GM19395 (cell line): Measurements from ENCODE around the gene RAC3.

Source experiments
- ATAC-seq: cut with Tn5 transposase; IDR thresholded peaks from one replicate; pipeline ENCODE4 v1.9.1; 2021; ENCODE audit warnings: mild to moderate bottlenecking, moderate library complexity; ENCODE audit not compliant: unreplicated experiment

Gene RAC3

DNA sequence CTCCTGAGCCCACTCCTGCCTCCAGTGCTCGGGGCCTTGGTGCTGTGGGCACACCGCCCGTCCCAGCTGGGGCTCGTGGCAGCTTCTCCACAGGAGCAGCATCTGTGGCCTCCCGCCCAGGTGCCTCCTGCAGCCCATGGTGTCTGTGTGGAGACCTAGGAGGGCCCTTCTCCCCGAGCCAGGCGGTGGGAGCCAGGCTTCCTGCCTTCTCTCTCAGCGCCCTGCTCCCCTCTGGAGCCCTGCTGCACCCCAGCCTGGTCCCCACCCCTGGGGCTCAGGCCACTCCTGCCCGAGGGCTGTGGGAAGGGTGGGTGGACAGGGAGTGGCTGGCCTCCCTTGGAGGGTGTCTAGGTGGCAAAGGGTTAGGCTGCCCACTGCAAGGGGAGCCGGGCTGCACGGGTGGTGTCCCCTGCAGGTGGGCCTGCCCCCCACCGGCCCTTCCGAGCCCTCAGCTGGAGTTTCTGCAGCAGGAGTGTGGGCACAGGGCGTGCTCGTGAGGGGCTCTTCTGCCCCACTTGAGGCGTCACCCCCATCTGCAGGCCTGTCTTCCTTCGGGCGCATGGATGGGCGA, 19.8 kb upstream of the RAC3 start:
- no peak for ATAC-seq

- ATAC-seq, result no peak
These were observed 19.2 kb upstream of the RAC3 start for GRCh38 chr17:82012261-82012639.

DNA sequence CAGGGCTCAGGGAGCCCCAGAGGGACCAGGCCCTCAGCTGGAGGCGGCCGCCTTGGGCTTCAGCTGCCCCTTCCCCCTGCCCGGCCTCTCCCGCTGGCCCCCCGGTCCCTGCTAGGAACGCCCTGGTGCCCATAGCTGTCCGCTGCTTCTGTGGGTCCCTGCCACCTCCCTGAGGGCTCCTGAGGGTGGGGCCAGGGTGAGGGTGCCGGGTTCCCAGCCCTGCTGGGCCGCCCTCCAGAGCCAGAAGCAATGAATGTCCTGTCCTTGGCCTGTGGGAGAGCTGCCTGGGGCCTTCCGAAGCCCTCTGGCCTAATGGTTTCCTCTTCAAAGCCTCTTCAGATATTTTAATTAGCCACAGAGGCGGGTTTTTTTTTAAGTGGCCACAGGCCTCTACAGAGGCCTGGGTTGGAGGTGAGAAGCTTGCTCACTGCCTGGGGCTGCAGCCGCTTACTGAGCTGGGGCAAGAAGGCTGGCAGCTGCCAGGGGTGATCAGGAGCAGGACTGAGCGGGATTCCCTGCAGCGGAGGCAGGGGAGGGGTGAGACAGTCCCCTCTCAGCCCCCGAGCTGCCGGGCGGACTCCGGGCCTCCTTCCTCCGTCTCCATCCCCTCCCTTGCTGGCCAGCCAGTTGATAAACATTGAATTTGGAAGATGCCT, 18.7 kb upstream of the RAC3 start:
- no peak for ATAC-seq

DNA sequence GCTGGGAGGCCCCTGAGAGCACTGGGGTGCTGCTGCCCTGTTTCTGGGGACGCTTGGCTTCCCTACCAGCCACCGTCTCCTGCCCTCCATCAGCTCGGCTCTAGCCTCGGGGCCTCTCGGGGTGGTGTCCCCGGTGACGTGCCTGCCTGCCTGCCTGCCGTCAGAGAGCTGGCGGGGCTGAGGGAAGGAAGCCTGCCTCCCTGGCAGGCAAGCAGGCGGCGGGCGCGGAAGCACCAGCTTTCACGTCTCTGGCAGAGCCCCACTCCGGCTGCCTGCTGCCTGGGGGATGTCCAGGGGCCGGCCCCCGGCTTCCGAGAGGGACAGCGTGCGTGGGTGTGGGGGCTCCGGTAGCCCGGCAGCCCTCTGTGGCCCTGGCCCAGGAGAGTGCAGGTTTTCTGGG, 18.1 kb upstream of the RAC3 start:
- no peak for ATAC-seq

DNA sequence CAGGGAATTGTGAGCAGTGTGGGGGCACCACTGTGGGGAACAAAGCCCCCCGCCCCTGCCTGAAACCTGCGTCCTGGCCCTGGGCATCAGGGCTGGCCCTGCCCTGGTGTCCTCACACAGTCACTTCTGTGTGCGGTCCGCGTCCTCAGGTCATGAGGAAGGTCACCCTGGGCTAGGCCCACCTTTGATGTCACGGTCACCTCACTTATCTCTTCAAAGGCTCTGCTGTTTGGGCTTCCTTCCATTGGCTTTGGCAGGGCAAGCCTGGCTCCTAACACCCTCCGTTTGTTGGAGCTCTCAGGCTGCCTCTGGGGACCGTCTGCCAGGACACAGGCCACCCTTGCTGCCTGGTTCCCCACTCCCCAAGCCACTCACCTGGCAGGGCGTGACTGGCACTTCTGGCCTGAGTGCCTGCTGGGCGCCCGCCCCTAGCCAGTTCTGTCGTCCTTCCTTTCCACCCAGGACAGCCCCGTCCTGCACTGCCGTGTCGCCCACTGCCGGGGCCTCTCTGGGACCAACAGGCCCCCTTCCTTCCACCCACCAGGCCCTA, 17.6 kb upstream of the RAC3 start:
- no peak for ATAC-seq

- no peak for ATAC-seq
These were observed 17.0 kb upstream of the RAC3 start for GRCh38 chr17:82014432-82014831.

DNA sequence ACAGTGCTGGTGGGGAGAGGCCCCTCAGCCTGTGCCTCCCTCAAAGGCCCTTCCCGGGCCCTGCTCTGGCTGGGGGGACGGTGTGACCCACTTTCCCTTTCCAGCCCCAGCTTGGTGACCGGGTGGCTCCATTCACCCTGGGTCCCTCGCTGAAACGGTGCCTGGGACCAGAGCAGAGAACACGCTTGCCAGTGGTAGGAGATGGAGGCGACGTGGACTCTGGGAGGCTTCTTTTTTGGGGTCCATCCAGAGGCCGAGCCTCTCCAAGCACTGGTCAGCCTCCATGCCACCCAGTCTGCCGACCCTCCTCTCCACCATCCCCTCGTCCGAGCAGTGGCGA, 16.5 kb upstream of the RAC3 start:
- ATAC-seq, result no peak

- ATAC-seq, result no peak
These were observed 16.0 kb upstream of the RAC3 start for GRCh38 chr17:82015311-82015971.

- no peak for ATAC-seq
These were observed 15.2 kb upstream of the RAC3 start for GRCh38 chr17:82016061-82016874.

- no peak for ATAC-seq
These were observed 14.5 kb upstream of the RAC3 start for GRCh38 chr17:82016875-82017459.

GRCh38 chr17:82017612-82018151, 13.8 kb upstream of the RAC3 start:
- no peak for ATAC-seq

- no peak for ATAC-seq
These were observed 13.1 kb upstream of the RAC3 start for GRCh38 chr17:82018152-82018988.

DNA sequence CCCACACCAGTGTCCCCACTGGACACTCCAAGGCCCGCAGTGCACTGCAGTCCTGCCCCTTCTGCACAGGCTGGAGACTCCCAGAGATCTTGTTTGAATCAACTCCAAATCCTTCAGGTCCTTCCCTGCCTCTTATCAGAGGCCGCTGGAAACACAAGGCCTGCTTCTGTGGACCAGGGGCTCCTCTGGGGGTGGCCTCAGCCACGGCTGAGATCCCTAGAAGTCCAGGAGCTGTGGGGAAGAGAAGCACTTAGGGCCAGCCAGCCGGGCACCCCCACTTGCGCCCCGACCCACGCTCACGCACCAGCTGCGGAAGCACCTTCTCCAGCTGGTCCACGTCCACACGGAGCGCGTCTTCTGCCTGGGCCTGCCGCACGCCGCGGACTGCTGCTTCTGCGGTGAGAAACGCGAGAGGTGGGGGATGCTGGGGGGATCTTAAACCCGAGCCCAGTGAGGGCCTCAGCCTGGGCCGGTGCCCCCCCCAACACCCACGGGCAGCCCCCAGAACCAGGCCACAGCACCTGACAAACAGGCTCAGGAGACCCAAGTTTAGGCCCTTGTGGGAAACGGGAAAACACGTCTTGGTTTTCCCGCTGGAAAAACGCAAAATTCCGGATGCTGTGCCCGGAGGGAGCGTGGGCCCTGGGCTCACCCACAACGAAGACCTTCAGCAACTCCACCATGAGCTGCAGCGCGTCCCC, 12.3 kb upstream of the RAC3 start:
- ATAC-seq, result no peak

DNA sequence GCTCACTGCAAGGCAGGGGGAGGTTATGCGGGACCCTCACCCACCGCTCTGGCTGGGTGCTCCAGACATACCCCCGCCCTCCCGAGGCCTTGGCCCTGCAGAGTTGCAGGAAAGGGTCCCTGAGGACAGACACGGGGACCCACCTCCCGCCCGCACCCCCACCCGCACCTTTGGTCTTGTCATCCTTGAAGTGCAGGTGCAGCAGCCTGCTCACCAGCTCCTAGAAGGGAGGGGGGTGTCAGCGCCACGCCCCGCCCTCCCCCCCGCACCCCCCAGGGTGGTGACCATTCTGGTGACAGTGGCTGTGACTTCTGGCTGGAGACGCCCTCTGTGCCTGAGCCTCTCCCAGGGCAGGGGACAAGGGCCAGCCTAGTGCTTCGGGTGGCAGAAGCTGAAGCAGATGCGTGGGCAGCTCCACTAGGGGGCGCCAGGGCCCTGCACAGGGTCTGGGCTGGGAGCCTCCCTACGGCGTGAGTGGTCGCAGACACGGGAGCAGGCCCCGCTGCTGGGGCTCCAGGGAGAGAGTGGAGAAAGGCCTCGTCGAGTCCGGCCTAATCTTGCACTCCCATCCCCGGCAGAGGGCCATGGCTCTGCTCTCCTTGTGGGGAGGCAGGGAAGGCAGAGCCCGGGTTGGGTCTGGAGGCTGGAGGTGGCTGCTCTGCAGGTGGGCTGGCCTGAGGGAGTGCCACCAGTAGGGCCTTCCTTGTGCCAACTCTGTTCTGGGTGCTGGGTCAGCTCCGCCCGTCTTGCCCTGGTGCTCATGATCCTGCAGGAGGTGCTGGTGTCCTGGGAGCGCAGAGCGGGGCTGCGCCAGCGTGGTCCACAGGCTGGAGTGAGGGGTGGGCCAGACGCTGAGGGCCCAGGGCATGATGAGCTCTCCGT, 11.5 kb upstream of the RAC3 start:
- no peak for ATAC-seq

DNA sequence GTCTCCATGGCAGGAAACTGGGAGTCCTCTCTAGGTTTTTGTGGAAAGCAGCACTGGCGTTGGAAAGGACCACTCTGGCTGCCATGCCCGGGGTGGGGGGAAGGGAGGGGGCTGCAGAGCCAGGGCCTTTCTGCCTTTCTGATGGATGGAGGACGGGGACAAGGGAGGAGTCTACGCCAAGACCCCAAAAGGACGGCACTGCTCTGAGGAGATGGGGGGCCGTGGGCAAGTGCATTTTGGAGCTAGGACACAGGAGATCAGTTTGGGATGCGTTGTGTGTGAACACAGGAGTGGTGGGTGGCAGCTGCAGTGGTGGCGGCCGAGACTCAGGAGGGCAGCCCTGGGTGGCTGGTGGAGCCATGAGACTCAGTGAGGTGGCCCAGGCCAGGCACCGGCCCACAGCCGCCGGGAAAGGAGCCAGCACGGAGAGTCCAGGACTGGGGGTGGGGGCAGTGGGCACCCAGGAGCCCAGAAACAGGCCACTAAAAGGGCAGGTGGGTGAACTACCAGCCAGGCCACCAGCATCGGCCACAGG, 10.8 kb upstream of the RAC3 start:
- no peak for ATAC-seq

DNA sequence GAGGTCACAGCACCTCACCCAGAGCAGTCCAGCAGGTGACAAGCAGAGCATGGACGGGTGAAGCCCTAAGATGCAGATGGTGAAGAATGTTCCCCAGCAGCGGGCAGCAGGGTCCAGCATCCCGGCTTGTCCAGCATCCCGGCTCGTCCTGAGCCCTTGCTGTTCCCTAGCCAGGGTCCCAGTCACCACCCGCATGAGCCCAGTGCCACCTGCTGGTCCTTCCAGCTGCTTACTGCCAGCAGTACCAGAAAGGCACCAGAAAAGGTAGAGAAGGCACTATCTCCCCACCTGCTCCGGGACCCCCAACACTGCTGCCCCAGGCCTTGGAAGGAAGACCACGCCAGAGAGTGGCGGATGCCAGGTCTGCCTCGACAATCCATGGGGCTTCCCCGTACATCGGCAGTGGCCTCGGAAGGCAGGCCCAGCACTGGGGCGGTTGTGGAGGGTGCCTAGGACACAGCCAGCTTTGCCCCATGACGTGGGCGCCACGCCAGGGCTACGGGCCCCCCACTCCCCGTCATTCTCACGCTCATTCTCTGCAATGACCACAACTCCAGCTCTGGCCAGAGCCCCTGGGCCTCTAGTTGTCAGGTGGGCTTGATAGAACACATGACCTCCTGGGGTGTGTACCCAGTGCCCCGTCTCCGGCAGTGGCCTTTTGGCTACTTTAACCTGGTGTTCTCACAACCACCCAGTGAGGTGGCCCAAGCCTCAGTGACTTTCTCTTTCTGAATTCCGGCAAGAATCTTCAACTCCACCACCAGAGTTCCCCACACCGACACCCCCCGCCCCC, 10.2 kb upstream of the RAC3 start:
- ATAC-seq, result no peak

- no peak for ATAC-seq
These were observed 9.6 kb upstream of the RAC3 start for GRCh38 chr17:82021900-82022309.
